Retinal pigment epithelial cell (primary cell): ENCODE measurements around the gene NTRK1.

Source experiments
- DNase-seq: peaks from one replicate; pipeline ENCODE4 v3.0.0-alpha.2; 2010; ENCODE audit warnings: low read depth
- H3K4me3 ChIP-seq: 2 replicates; pipeline ENCODE4 v1.5.1; 2011; ENCODE audit warnings: mild to moderate bottlenecking, low read length, control low read depth, moderate library complexity
- CTCF ChIP-seq: conservative IDR thresholded peaks from 2 replicates; pipeline ENCODE4 v1.5.1; 2011; ENCODE audit warnings: low read depth, low read length, control low read depth, inconsistent platforms

NTRK1 gene

DNA sequence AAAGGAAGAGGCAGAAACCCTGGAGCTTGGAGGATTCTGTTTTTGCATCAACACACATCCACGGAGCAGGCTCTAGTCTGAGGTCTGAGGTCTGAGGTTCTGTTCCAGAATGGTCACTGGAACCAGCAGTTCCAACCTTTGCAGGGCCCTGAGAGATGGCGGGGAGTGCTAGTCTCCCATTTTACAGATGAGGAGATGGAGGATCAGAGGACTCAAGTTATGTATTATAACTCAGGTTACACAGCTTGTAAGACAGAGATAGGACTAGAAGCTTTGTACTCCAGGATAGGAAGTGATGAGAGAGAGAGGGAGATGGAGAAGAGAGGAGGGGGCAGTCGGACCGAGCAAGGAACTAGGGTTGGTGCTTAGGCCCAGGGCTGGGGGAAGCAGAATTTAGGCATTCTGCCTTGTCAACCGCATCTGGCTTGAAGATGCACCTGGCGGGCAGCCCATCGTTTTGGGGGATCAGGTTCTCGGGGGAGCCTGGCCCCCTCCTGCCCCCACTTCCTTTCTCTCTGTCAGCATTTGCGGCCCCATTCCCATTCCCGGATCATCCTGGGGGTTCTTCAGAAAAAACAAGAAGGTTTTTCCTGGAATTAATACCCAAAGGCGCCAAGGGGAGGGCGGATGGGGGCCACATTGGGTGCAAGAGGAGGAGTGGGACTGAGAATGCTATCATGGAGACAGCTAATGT lies 38.5 kb downstream of the NTRK1 start:
- no peak for DNase-seq
- H3K4me3 ChIP-seq: no peak overlapping the region
- TF ChIP-seq CTCF: no peak

GRCh38 chr1:156899956-156900718 lies 39.5 kb downstream of the NTRK1 start:
- no peak for DNase-seq
- no peak overlapping the region for H3K4me3 ChIP-seq
- TF ChIP-seq CTCF: no peak

- H3K4me3 ChIP-seq: no peak overlapping the region
- TF ChIP-seq CTCF: no peak
- DNase-seq: no peak
These were observed 40.4 kb downstream of the NTRK1 start for GRCh38 chr1:156900896-156901589.

GRCh38 chr1:156901590-156901900 lies 40.9 kb downstream of the NTRK1 start:
- no peak for TF ChIP-seq CTCF
- DNase-seq: no peak
- no peak overlapping the region for H3K4me3 ChIP-seq

GRCh38 chr1:156901966-156902915 lies 41.6 kb downstream of the NTRK1 start:
- no peak for TF ChIP-seq CTCF
- no peak overlapping the region for H3K4me3 ChIP-seq
- no peak for DNase-seq

DNA sequence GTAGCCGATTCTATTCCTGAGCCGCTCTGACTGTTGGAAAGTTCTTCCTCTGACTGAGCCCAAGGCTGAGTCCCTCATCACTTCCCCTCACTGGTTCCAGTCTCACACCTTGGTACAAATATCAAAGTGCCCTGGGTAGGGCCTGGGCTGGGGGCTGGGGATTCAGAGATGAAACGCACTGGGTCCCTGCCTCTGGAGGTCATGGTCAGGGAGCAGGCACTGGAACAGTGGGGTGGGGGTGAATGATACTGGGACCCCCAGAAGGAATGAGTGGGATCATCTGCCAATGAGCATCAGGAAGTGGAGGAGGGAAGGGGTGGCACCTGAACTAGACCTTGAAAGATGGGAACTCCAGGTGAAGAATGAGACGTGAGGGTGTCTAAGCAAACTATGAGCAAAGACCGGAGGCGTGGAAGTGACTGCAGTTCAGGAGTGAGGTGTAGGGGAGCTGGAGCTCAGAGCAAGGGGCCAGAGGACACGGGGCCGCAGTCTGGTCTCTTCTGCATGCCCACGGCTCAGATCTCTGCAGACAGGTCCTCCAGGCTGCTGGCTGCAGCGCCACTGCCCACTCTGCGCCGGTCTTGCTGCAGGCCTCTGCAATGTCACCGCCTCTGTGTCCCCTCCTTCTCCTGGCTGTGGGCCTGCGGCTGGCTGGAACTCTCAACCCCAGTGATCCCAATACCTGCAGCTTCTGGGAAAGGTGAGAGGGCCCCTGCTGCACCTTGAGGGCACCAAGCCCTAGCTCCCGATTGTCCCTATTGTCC lies 42.8 kb downstream of the NTRK1 start:
- TF ChIP-seq CTCF: no peak
- DNase-seq: no peak
- H3K4me3 ChIP-seq: no peak overlapping the region
